Hypothalamus (tissue), 51 donors: ENCODE measurements around the gene MRGPRD.
"Not testable (repeated sequence)": the region's sequence is repeated elsewhere in the genome, so short reads cannot be mapped to it uniquely, and the experiment has no call there.

Source experiments
- DNase-seq, 51 donors: peaks; one replicate each; lab custom pipeline; 2025; lab: John Stamatoyannopoulos, UW

MRGPRD gene

GRCh38 chr11:68994894-68995285, 14.1 kb upstream of the MRGPRD start:
- no peak for DNase-seq

- no peak for DNase-seq
These were observed 13.5 kb upstream of the MRGPRD start for GRCh38 chr11:68994161-68994893.

- DNase-seq: no peak
These were observed 12.8 kb upstream of the MRGPRD start for GRCh38 chr11:68993546-68993945.

- DNase-seq: no peak
These were observed 12.0 kb upstream of the MRGPRD start for GRCh38 chr11:68992743-68993255.

- no peak for DNase-seq
These were observed 10.4 kb upstream of the MRGPRD start for GRCh38 chr11:68990995-68991780.

- DNase-seq: no peak
These were observed 9.3 kb upstream of the MRGPRD start for GRCh38 chr11:68989936-68990606.

- DNase-seq: no peak
These were observed 7.7 kb upstream of the MRGPRD start for GRCh38 chr11:68988491-68988890.

- no peak for DNase-seq
These were observed 6.4 kb upstream of the MRGPRD start for GRCh38 chr11:68987211-68987610.

- DNase-seq: no peak
These were observed 3.0 kb upstream of the MRGPRD start for GRCh38 chr11:68983801-68984200.

- DNase-seq: no peak
These were observed 1.3 kb upstream of the MRGPRD start for GRCh38 chr11:68982134-68982533.

GRCh38 chr11:68979931-68980775, 633 bp downstream of the MRGPRD start:
- no peak for DNase-seq

- no peak for DNase-seq
These were observed 1.7 kb downstream of the MRGPRD start for GRCh38 chr11:68978931-68979594.

- no peak for DNase-seq
These were observed 2.2 kb downstream of the MRGPRD start for GRCh38 chr11:68978626-68978930.

GRCh38 chr11:68977781-68978625, 2.8 kb downstream of the MRGPRD start:
- DNase-seq: no peak

GRCh38 chr11:68976563-68976962, 4.2 kb downstream of the MRGPRD start:
- no peak for DNase-seq

GRCh38 chr11:68976095-68976494, 4.7 kb downstream of the MRGPRD start:
- DNase-seq: no peak

- DNase-seq: no peak
These were observed 6.2 kb downstream of the MRGPRD start for GRCh38 chr11:68974421-68975194.

- not testable (repeated sequence) for DNase-seq
These were observed 7.1 kb downstream of the MRGPRD start for GRCh38 chr11:68973706-68974105.
